Left ventricle myocardium inferior (tissue), 1 donor: ENCODE results near the gene NEURL2. TPM values are rescaled to one million over a fixed set of nuclear protein-coding genes. Genes with fewer than 3 reads are reported as not detected.
A peak's percentile ranks its signal among the peaks of the same experiment; 100 is the strongest.

ENCODE experiments used
- DNase-seq: peaks from one replicate; pipeline ENCODE4 v3.0.0-alpha.2; 2020
- H3K27ac ChIP-seq: fragments of 200-600 bp; replicated peaks from 2 replicates; pipeline ENCODE4 v1.8.0; 2021
- H3K27me3 ChIP-seq: fragments of 200-600 bp; 2 replicates; pipeline ENCODE4 v1.8.0; 2021; ENCODE audit warnings: low read depth
- H3K36me3 ChIP-seq: fragments of 200-600 bp; 2 replicates; pipeline ENCODE4 v1.8.0; 2021
- H3K4me1 ChIP-seq: fragments of 200-600 bp; 2 replicates; pipeline ENCODE4 v1.8.0; 2021
- H3K4me3 ChIP-seq: fragments of 200-600 bp; 2 replicates; pipeline ENCODE4 v1.8.0; 2021; ENCODE audit warnings: mild to moderate bottlenecking, moderate library complexity
- H3K9me3 ChIP-seq: fragments of 200-600 bp; replicated peaks from 2 replicates; pipeline ENCODE4 v1.8.0; 2021
- CTCF ChIP-seq: fragments of 200-600 bp; IDR thresholded peaks from 2 replicates; pipeline ENCODE4 v1.8.0; 2021; ENCODE audit warnings: antibody characterized with exemption, mild to moderate bottlenecking, borderline replicate concordance
- intact Hi-C: fragments of 100-400 bp; cut with micrococcal nuclease; formaldehyde crosslinking; loops from one replicate; pipeline ENCODE4 v1.11.0; 2022
- total RNA-seq: library from RNA; stranded (reverse); fragmentation: NEBNext Ultra II Directional; extraction: Animal tissue kit (Norgen Biotek cat#: 25700); gene quantifications from one replicate; pipeline ENCODE4 v1.2.1, GENCODE V29; 2021
- donor health status: DM: no; HTN: yes; CAD: no; lungs with severe emphysema.

NEURL2 gene
- total RNA-seq, 1 donor from 2014 or later, result 7.6 TPM

DNA sequence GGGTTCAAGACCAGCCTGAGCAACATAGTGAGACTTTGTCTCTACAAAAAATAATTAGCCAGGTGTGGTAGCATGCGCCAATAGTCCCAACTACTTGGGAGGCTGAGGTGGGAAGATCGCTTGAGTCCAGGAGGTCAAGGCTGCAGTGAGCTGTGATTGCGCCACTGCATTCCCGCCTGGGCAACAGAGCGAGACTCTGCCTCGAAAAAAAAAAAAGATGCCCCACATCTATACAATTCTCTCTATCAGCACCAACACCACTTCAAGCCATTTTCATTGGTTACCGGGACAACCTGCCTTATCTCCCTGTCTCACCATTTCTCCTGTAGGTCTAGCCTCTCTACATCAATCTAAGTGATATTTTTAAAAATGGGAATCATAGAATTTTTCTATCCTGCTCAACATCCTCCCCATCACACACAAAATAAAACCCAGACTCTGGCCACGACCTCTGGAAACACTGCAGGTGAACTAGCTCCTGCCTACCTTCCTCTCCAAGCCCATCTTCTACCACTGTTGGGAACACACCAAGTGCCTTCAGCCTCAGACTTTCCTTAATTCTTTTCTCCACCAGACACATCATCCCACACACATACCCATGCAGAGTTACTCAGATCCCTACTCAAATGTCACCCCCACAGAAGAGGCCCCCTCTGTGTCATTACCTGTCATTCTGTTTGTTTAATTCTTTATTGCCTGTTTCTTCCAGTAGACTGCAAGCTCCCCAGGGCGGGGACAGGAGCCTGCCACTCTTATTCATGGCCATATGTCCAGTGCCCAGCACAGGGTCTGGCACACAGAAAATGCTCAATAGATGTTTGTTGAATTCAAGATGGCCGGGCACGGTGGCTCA lies 30.6 kb upstream of the NEURL2 start:
- no peaks in the 10 kb centered on the region for H3K27me3 ChIP-seq
- H3K36me3 ChIP-seq, result no peaks in the 10 kb centered on the region
- H3K4me3 ChIP-seq, result no peak overlapping the region
- no peak for DNase-seq
- peak overlapping the region; percentile 86 for H3K27ac ChIP-seq
- no peaks in the 10 kb centered on the region for H3K9me3 ChIP-seq
- no peak for TF ChIP-seq CTCF
- peaks cover 83% of the 10 kb centered on the region for H3K4me1 ChIP-seq
- intact Hi-C loops, result no loop called here

DNA sequence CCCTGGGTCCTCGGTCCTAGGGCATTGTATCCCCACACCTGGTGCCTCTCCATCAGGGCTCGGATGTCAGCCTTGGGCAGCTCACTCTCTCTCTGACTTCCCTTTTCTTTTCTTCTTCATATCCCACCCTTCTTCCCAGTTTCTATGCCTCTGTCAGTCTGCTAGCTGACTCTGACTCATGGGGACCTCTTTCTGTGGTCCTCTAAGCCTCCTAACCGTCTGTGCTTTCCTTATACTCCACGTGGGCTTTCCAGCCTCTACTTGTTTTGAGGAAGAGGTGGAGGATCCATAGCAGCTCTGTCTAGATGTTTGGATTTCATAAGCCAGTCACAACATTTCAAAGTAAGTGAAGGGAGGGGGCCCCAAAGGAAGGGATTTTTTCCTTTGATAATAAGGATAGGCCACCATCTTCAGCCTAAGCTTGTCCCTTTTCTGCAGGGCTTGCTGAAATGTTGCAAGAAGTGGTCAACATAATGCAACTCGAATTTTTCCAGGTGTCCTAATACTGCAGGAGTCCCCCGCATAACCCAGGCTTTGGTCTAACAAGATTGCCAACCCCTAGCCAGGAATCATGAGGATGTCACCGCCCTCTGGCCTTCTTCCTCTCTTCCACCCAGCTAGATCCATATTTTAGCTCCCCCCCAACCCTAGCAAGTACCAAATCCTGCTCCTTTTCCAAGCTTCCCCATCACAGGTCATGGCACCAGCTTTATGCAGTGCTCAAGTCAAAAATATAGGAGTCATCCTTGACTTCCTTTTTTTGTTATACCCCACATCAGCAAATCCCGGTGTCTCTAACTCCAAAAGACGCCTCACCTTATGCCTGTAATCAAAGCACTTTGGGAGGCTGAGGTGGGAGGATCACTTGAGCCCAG lies 29.7 kb upstream of the NEURL2 start:
- peak overlapping the region; percentile 86 for H3K27ac ChIP-seq
- no peaks in the 10 kb centered on the region for H3K27me3 ChIP-seq
- no peak for DNase-seq
- peaks cover 83% of the 10 kb centered on the region for H3K4me1 ChIP-seq
- no peaks in the 10 kb centered on the region for H3K36me3 ChIP-seq
- no peak for TF ChIP-seq CTCF
- peak overlapping the region; percentile 37 for H3K4me3 ChIP-seq
- no peaks in the 10 kb centered on the region for H3K9me3 ChIP-seq
- intact Hi-C loops, result no loop called here

- TF ChIP-seq CTCF, result no peak
- intact Hi-C loops, result no loop called here
- Histone ChIP-seq H3K4me1 (peaks cover 78% of the 10 kb centered on the region), H3K36me3 (no peaks in the 10 kb centered on the region), H3K4me3 (peak overlapping the region; percentile 37), H3K27ac (peak overlapping the region; percentile 86), H3K27me3 (no peaks in the 10 kb centered on the region), H3K9me3 (no peaks in the 10 kb centered on the region)
- peak; percentile 86 for DNase-seq
Observed at GRCh38 chr20:45919542-45920399, 28.8 kb upstream of the NEURL2 start.

DNA sequence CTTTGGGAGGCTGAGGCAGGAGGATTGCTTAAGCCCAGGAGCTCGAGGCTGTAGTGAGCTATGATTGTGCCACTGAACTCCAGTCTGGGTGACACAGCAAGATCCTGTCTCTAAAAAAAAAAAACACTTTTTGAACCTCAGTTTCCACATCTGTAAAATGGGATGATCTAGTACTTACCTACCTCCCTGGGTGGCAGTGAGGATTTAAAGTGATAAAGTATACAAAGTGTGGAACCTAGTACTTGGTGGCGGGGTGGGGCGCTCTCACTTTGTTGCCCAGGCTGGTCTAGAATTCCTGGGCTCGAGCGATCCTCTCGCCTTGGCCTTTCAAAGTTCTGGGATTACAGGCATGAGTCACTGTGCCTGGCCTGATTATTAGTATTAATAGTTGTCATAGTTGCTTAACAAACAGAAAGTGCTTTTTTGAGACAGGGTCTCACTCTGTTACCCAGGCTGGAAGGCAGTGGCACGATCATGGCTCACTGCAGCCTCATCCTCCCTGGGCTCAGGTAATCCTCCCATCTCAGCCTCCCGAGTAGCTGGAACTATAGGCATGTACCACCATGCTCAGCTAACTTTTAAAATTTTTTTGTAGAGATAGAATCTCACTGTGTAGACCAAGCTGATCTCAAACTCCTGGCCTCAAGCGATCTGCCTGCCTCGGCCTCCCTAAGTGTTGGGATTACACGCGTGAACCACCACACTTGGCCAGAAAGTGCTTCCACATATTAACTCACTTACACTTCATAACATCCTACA lies 27.9 kb upstream of the NEURL2 start:
- Histone ChIP-seq H3K4me3 (no peak overlapping the region), H3K9me3 (no peaks in the 10 kb centered on the region), H3K36me3 (no peaks in the 10 kb centered on the region), H3K27ac (peak overlapping the region; percentile 86), H3K4me1 (peaks cover 70% of the 10 kb centered on the region), H3K27me3 (no peaks in the 10 kb centered on the region)
- intact Hi-C loops, result no loop called here
- TF ChIP-seq CTCF, result no peak
- no peak for DNase-seq
